Measurements from ENCODE around the gene CD163.
"Not testable (repeated sequence)": the region's sequence is repeated elsewhere in the genome, so short reads cannot be mapped to it uniquely, and the experiment has no call there.

Gene CD163

GRCh38 chr12:7438291-7438995 lies 65.1 kb downstream of the CD163 start:
- not testable (repeated sequence) for H3K4me1 Mint-ChIP-seq (ENCODE audit: low read depth); DNase-seq (ENCODE audit: low spot score); H3K4me3 Mint-ChIP-seq; H3K36me3 Mint-ChIP-seq (ENCODE audit: low read depth); H3K9me3 Mint-ChIP-seq; H3K27ac Mint-ChIP-seq
- peaks cover 39% of the 10 kb centered on the region for H3K27me3 Mint-ChIP-seq (ENCODE audit: low read depth)

GRCh38 chr12:7437494-7437893 lies 66.1 kb downstream of the CD163 start:
- H3K9me3 Mint-ChIP-seq; H3K4me3 Mint-ChIP-seq; H3K4me1 Mint-ChIP-seq (ENCODE audit: low read depth); DNase-seq (ENCODE audit: low spot score); H3K27ac Mint-ChIP-seq; H3K36me3 Mint-ChIP-seq (ENCODE audit: low read depth): not testable (repeated sequence)
- H3K27me3 Mint-ChIP-seq (ENCODE audit: low read depth): peaks cover 34% of the 10 kb centered on the region

GRCh38 chr12:7434670-7435069 lies 68.9 kb downstream of the CD163 start:
- peaks cover 15% of the 10 kb centered on the region for H3K27me3 Mint-ChIP-seq (ENCODE audit: low read depth)
- no peaks in the 10 kb centered on the region for H3K4me1 Mint-ChIP-seq (ENCODE audit: low read depth)
- no peak overlapping the region for H3K27ac Mint-ChIP-seq
- no peaks in the 10 kb centered on the region for H3K36me3 Mint-ChIP-seq (ENCODE audit: low read depth)
- no peak for DNase-seq (ENCODE audit: low spot score)
- no peaks in the 10 kb centered on the region for H3K9me3 Mint-ChIP-seq
- no peak overlapping the region for H3K4me3 Mint-ChIP-seq

GRCh38 chr12:7433276-7433822 lies 70.2 kb downstream of the CD163 start:
- no peaks in the 10 kb centered on the region for H3K4me1 Mint-ChIP-seq (ENCODE audit: low read depth)

GRCh38 chr12:7431993-7432685 lies 71.4 kb downstream of the CD163 start:
- Mint-ChIP-seq H3K27ac (no peak overlapping the region), H3K9me3 (no peaks in the 10 kb centered on the region), H3K4me1 (ENCODE audit: low read depth) (no peaks in the 10 kb centered on the region), H3K27me3 (ENCODE audit: low read depth) (peaks cover 4% of the 10 kb centered on the region), H3K36me3 (ENCODE audit: low read depth) (no peaks in the 10 kb centered on the region), H3K4me3 (no peak overlapping the region)
- DNase-seq (ENCODE audit: low spot score): no peak

More at GRCh38 chr12:7433276-7433822, 70.2 kb downstream of the CD163 start:
- no peaks in the 10 kb centered on the region for H3K36me3 Mint-ChIP-seq (ENCODE audit: low read depth)
- H3K4me3 Mint-ChIP-seq: no peak overlapping the region
- H3K27ac Mint-ChIP-seq: no peak overlapping the region
- H3K9me3 Mint-ChIP-seq: no peaks in the 10 kb centered on the region
- peaks cover 7% of the 10 kb centered on the region for H3K27me3 Mint-ChIP-seq (ENCODE audit: low read depth)
- DNase-seq (ENCODE audit: low spot score): no peak
